ENCODE measurements around the gene RAB23. TPM values are rescaled to one million over a fixed set of nuclear protein-coding genes. Genes with fewer than 3 reads are reported as not detected.

RAB23 gene
- total and polyA plus RNA-seq, 2 donors (not counting 3 experiments of a cell fraction or from before 2014, with no cell fraction given), result 3.4 to 9.4 TPM

GRCh38 chr6:57210060-57210459 is 12.0 kb downstream of the RAB23 start:
- no peak overlapping the region for H3K4me3 ChIP-seq (replicated peaks in 1 of 3; ENCODE audit: insufficient read depth in 1 of 3, low read depth in 1 of 3, low read length in 3 of 3)
- FAIRE-seq, result no peak
- intact Hi-C loops (cut with micrococcal nuclease) (no loop called here), dilution Hi-C loops (cut with MboI; ENCODE audit: extremely low pct_ligation_motif_present, low sequenced_read_pairs) (no loop called here)
- no TSS peak for BruUV-seq (replicated peaks)
- H3K36me3 ChIP-seq (ENCODE audit: control insufficient read depth in 2 of 2, extremely low read depth in 1 of 2, insufficient read depth in 2 of 2, low read length in 2 of 2), result no peaks in the 10 kb centered on the region
- H2AFZ ChIP-seq (ENCODE audit: low read depth, low read length), result no peak overlapping the region
- no peaks in the 10 kb centered on the region for H3K4me1 ChIP-seq (ENCODE audit: control insufficient read depth, extremely low read depth, insufficient read depth, low read length)
- ChIA-PET POLR2A (no interaction called here), CTCF (no interaction called here)
- no peak for DNase-seq (ENCODE audit: low read depth, low spot score)
- H3K27ac ChIP-seq (ENCODE audit: insufficient read depth, low read depth, low read length), result no peak overlapping the region
- H3K4me2 ChIP-seq (ENCODE audit: insufficient read depth, low read length), result no peak overlapping the region
- H4K20me1 ChIP-seq (replicated peaks; ENCODE audit: control insufficient read depth, extremely low read depth, insufficient read depth, low read length), result no peaks in the 10 kb centered on the region
- H3K79me2 ChIP-seq (ENCODE audit: control insufficient read depth, insufficient read depth, low read length), result peaks cover 15% of the 10 kb centered on the region
- no peaks in the 10 kb centered on the region for H3K9me3 ChIP-seq (replicated peaks; ENCODE audit: control insufficient read depth, insufficient read depth, low read length)
- no peaks in the 10 kb centered on the region for H3K9me1 ChIP-seq (replicated peaks; ENCODE audit: control insufficient read depth, extremely low read depth, insufficient read depth, low read length)
- TF ChIP-seq CTCF (IDR thresholded peaks at IDR 0.05; ENCODE audit: extremely low read depth in 1 of 2, insufficient read depth in 1 of 2, low read depth in 1 of 2, low read length in 2 of 2), result no peak
- TF ChIP-seq POLR2A (IDR thresholded peaks at IDR 0.05; ENCODE audit: low read depth, low read length), result no peak
- TF ChIP-seq POLR2AphosphoS5 (IDR thresholded peaks at IDR 0.05; ENCODE audit: insufficient read depth, low read depth, low read length), result no peak
- TF ChIP-seq MAX (IDR thresholded peaks at IDR 0.05; ENCODE audit: insufficient read depth, insufficient read length), result no peak
- no peak for TF ChIP-seq FOS (IDR thresholded peaks at IDR 0.05; ENCODE audit: borderline replicate concordance, insufficient read depth, low read length)
- no peak for TF ChIP-seq EZH2 (IDR thresholded peaks at IDR 0.05; ENCODE audit: borderline replicate concordance, low read depth, low read length, severe bottlenecking)
- TF ChIP-seq MYC (IDR thresholded peaks at IDR 0.05; ENCODE audit: low read depth, low read length), result no peak
- no peak for TF ChIP-seq JUN (IDR thresholded peaks at IDR 0.05; ENCODE audit: borderline replicate concordance, insufficient read depth, insufficient read length, low read depth)
- no peak for TF ChIP-seq GATA2 (IDR thresholded peaks at IDR 0.05; ENCODE audit: insufficient read depth, insufficient read length, low read depth, low read length)
- no peak overlapping the region for H3K9ac ChIP-seq (replicated peaks; ENCODE audit: extremely low read depth, insufficient read depth, low read length)
- H3K27me3 ChIP-seq (ENCODE audit: control insufficient read depth in 2 of 2, insufficient read depth in 2 of 2, low read length in 2 of 2), result no peaks in the 10 kb centered on the region
